Mammary epithelial cell (primary cell): ENCODE results near the gene LRRC14B.

ENCODE experiments used
- CTCF ChIP-seq, 2 donors: IDR thresholded peaks in 1 of 2; conservative IDR thresholded peaks in 1 of 2; 2 replicates each; pipeline ENCODE4 v1.5.1; 2011 to 2012; ENCODE audit warnings: inconsistent platforms in 2 of 2, low read length in 2 of 2, mild to moderate bottlenecking in 2 of 2, control low read depth in 1 of 2, low read depth in 1 of 2; ENCODE audit not compliant: insufficient read depth in 1 of 2; ENCODE audit errors: extremely low read depth in 1 of 2
- EZH2 ChIP-seq: IDR thresholded peaks from 2 replicates; pipeline ENCODE4 v1.6.1; 2012; ENCODE audit warnings: low read length, inconsistent platforms, borderline replicate concordance

- no peak for TF ChIP-seq EZH2
- TF ChIP-seq CTCF (conservative IDR thresholded peaks at IDR 0.05 in 1 of 2, IDR thresholded peaks at IDR 0.05 in 1 of 2; ENCODE audit: extremely low read depth in 1 of 2, insufficient read depth in 1 of 2, low read depth in 1 of 2, low read length in 2 of 2) = no peak
Observed at GRCh38 chr5:199950-200645, 8.8 kb downstream of the LRRC14B start.
